GM12872 (cell line): ENCODE data around the gene CHGA.

Experiments used
- CTCF ChIP-seq: IDR thresholded peaks from 3 replicates; pipeline ENCODE4 v1.5.1; 2011; ENCODE audit warnings: low read depth, mild to moderate bottlenecking, low read length, moderate library complexity; ENCODE audit not compliant: insufficient read depth

CHGA gene

GRCh38 chr14:92942976-92943710 is 20.2 kb downstream of the CHGA start:
- no peak for TF ChIP-seq CTCF

- TF ChIP-seq CTCF = no peak
Measured at GRCh38 chr14:92943855-92944570, 21.1 kb downstream of the CHGA start.

- no peak for TF ChIP-seq CTCF
Measured at GRCh38 chr14:92944976-92945375, 22.0 kb downstream of the CHGA start.

GRCh38 chr14:92945544-92945943 is 22.6 kb downstream of the CHGA start:
- no peak for TF ChIP-seq CTCF

GRCh38 chr14:92945959-92946846 is 23.3 kb downstream of the CHGA start:
- no peak for TF ChIP-seq CTCF

- TF ChIP-seq CTCF = no peak
Measured at GRCh38 chr14:92946847-92947545, 24.0 kb downstream of the CHGA start.
